Testis (tissue), 2 donors: ENCODE data around the gene GAD2.

ENCODE experiments used
- CTCF ChIP-seq, 3 experiments: fragments of 450-650 bp in 2 of 3; fragments of 200-600 bp in 1 of 3; sonication (generic) in 1 of 3; IDR thresholded peaks; one replicate each; pipeline ENCODE4 v1.5.1; 2016 to 2019; ENCODE audit warnings: antibody characterized with exemption in 3 of 3, mild to moderate bottlenecking in 2 of 3, moderate library complexity in 1 of 3
- POLR2A ChIP-seq: fragments of 450-650 bp; IDR thresholded peaks from one replicate; pipeline ENCODE4 v1.6.1; 2017; ENCODE audit warnings: antibody characterized with exemption, mild to moderate bottlenecking, moderate library complexity

GRCh38 chr10:26242706-26243350, 26.3 kb downstream of the GAD2 start:
- TF ChIP-seq CTCF (IDR thresholded peaks at IDR 0.05) (no peak), POLR2A (no peak)
